Hepatocyte (in vitro differentiated cells): ENCODE data around the gene PLEKHA7.

Experiments
- CTCF ChIP-seq: fragments of 200-600 bp; sonication (generic); IDR thresholded peaks from 2 replicates; pipeline ENCODE4 v1.5.1; 2016; ENCODE audit warnings: antibody characterized with exemption, mild to moderate bottlenecking; ENCODE audit not compliant: poor library complexity
- EZH2 ChIP-seq: fragments of 200-600 bp; sonication (generic); IDR thresholded peaks from 2 replicates; pipeline ENCODE4 v1.6.1; 2016; ENCODE audit warnings: antibody characterized with exemption, mild to moderate bottlenecking, borderline replicate concordance
- EZH2phosphoT487 ChIP-seq: fragments of 200-600 bp; sonication (generic); IDR thresholded peaks from one replicate; pipeline ENCODE4 v1.6.1; 2018; ENCODE audit warnings: antibody characterized with exemption, mild to moderate bottlenecking, low read depth, moderate library complexity; ENCODE audit not compliant: unreplicated experiment, severe bottlenecking

- TF ChIP-seq CTCF: no peak
- no peak for TF ChIP-seq EZH2phosphoT487
- TF ChIP-seq EZH2: no peak
Observed at GRCh38 chr11:16876053-16876752, 138.0 kb downstream of the PLEKHA7 start.
